Peyer's patch (tissue), 4 donors: Measurements from ENCODE around the gene ZNF732. TPM values are rescaled to one million over a fixed set of nuclear protein-coding genes. Genes with fewer than 3 reads are reported as not detected.
"Not testable (repeated sequence)": the region's sequence is repeated elsewhere in the genome, so short reads cannot be mapped to it uniquely, and the experiment has no call there.

Source experiments
- DNase-seq, 3 donors: peaks; one replicate each; pipeline ENCODE4 v3.0.0-alpha.2; 2017 to 2019
- H3K27ac ChIP-seq, 4 donors: fragments of 200-600 bp; sonication (generic); one replicate each; pipeline ENCODE4 v1.5.1; 2016 to 2019
- H3K27me3 ChIP-seq, 2 donors: fragments of 200-600 bp; sonication (generic); one replicate each; pipeline ENCODE4 v1.5.1; 2019
- H3K36me3 ChIP-seq, 3 donors: fragments of 200-600 bp; sonication (generic); one replicate each; pipeline ENCODE4 v1.5.1; 2016 to 2019
- H3K4me1 ChIP-seq, 4 donors: fragments of 200-600 bp; sonication (generic); one replicate each; pipeline ENCODE4 v1.5.1; 2016 to 2019
- H3K4me3 ChIP-seq, 4 donors: fragments of 200-600 bp; sonication (generic); 1 replicate in 3 of 4; 2 replicates in 1 of 4; pipeline ENCODE4 v1.5.1; 2016 to 2019; ENCODE audit warnings: mild to moderate bottlenecking in 1 of 4
- H3K9me3 ChIP-seq, 4 donors: fragments of 200-600 bp; sonication (generic); one replicate each; pipeline ENCODE4 v1.5.1; 2016 to 2019; ENCODE audit warnings: mild to moderate bottlenecking in 1 of 4
- CTCF ChIP-seq, 6 experiments: fragments of 450-650 bp in 4 of 6; fragments of 200-600 bp in 2 of 6; sonication (generic) in 1 of 6; IDR thresholded peaks; one replicate each; pipeline ENCODE4 v1.5.1; 2017 to 2019; ENCODE audit warnings: antibody characterized with exemption in 6 of 6, mild to moderate bottlenecking in 3 of 6, moderate library complexity in 1 of 6
- POLR2A ChIP-seq, 2 donors: fragments of 450-650 bp; IDR thresholded peaks; one replicate each; pipeline ENCODE4 v1.5.1; 2017; ENCODE audit warnings: antibody characterized with exemption in 2 of 2, mild to moderate bottlenecking in 2 of 2, moderate library complexity in 2 of 2
- total RNA-seq, 4 donors: library from RNA; depleted of rRNA; stranded (reverse); fragments of >200 nt; gene quantifications; one replicate each; pipeline ENCODE4 v1.1.0, GENCODE V29; 2016

Gene ZNF732
- total RNA-seq, 4 donors from 2014 or later = not detected

GRCh38 chr4:273309-274017 is 31.8 kb downstream of the ZNF732 start:
- H3K27ac ChIP-seq = no peak overlapping the region
- H3K4me1 ChIP-seq = no peaks in the 10 kb centered on the region
- H3K4me3 ChIP-seq = no peak overlapping the region
- no peak for TF ChIP-seq CTCF (IDR thresholded peaks at IDR 0.05)
- H3K36me3 ChIP-seq = no peaks in the 10 kb centered on the region
- DNase-seq = no peak
- H3K27me3 ChIP-seq = no peaks in the 10 kb centered on the region
- H3K9me3 ChIP-seq = peaks cover 0 to 68% (median 10%) of the 10 kb centered on the region in 4 donors

- H3K4me1 ChIP-seq = no peaks in the 10 kb centered on the region
- no peak overlapping the region for H3K4me3 ChIP-seq
- H3K27ac ChIP-seq = no peak overlapping the region
- H3K27me3 ChIP-seq = no peaks in the 10 kb centered on the region
- H3K9me3 ChIP-seq = peaks cover 0 to 82% (median 16%) of the 10 kb centered on the region in 4 donors
- TF ChIP-seq POLR2A (IDR thresholded peaks at IDR 0.05) (no peak), CTCF (IDR thresholded peaks at IDR 0.05) (no peak)
- no peak for DNase-seq
- no peaks in the 10 kb centered on the region for H3K36me3 ChIP-seq
Measured at GRCh38 chr4:271492-272103, 33.7 kb downstream of the ZNF732 start.

DNA sequence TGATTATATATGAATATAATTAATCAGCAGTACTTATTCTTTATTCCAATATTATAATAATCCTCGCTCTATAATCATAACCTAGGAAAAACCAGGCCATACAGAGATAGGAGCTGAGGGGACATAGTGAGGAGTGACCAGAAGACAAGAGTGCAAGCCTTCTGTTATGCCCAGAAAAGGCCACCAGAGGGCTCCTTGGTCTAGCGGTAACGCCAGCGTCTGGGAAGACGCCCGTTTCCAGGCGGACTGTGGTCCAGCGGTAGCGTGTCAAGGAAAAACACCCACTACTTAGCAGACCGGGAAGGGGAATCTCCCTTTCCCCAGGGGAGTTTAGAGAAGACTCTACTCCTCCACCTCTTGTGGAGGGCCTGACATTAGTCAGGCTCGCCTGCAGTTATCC is 46.0 kb downstream of the ZNF732 start:
- peaks cover 0 to 90% (median 15%) of the 10 kb centered on the region in 4 donors for H3K9me3 ChIP-seq
- H3K4me1 ChIP-seq, H3K27me3 ChIP-seq, DNase-seq, H3K4me3 ChIP-seq, H3K36me3 ChIP-seq, H3K27ac ChIP-seq: not testable (repeated sequence)

GRCh38 chr4:256492-256891 is 48.8 kb downstream of the ZNF732 start:
- Histone ChIP-seq H3K4me1 (no peaks in the 10 kb centered on the region), H3K9me3 (peaks cover 0 to 86% (median 19%) of the 10 kb centered on the region in 4 donors), H3K36me3 (no peaks in the 10 kb centered on the region), H3K27ac (no peak overlapping the region), H3K27me3 (no peaks in the 10 kb centered on the region), H3K4me3 (no peak overlapping the region)
- no peak for DNase-seq
- no peak for TF ChIP-seq CTCF (IDR thresholded peaks at IDR 0.05)
- no peak for TF ChIP-seq POLR2A (IDR thresholded peaks at IDR 0.05)

- no peaks in the 10 kb centered on the region for H3K27me3 ChIP-seq
- TF ChIP-seq POLR2A (IDR thresholded peaks at IDR 0.05) (no peak), CTCF (IDR thresholded peaks at IDR 0.05) (no peak)
- DNase-seq = no peak
- H3K36me3 ChIP-seq = no peaks in the 10 kb centered on the region
- H3K9me3 ChIP-seq = peaks cover 0 to 79% (median 17%) of the 10 kb centered on the region in 4 donors
- no peak overlapping the region for H3K4me3 ChIP-seq
- no peak overlapping the region for H3K27ac ChIP-seq
- H3K4me1 ChIP-seq = no peaks in the 10 kb centered on the region
Measured at GRCh38 chr4:253936-254756, 51.1 kb downstream of the ZNF732 start.
